ENCODE results near the gene HSD17B14.
"Not testable (repeated sequence)": the region's sequence is repeated elsewhere in the genome, so short reads cannot be mapped to it uniquely, and the experiment has no call there.

Gene HSD17B14

DNA sequence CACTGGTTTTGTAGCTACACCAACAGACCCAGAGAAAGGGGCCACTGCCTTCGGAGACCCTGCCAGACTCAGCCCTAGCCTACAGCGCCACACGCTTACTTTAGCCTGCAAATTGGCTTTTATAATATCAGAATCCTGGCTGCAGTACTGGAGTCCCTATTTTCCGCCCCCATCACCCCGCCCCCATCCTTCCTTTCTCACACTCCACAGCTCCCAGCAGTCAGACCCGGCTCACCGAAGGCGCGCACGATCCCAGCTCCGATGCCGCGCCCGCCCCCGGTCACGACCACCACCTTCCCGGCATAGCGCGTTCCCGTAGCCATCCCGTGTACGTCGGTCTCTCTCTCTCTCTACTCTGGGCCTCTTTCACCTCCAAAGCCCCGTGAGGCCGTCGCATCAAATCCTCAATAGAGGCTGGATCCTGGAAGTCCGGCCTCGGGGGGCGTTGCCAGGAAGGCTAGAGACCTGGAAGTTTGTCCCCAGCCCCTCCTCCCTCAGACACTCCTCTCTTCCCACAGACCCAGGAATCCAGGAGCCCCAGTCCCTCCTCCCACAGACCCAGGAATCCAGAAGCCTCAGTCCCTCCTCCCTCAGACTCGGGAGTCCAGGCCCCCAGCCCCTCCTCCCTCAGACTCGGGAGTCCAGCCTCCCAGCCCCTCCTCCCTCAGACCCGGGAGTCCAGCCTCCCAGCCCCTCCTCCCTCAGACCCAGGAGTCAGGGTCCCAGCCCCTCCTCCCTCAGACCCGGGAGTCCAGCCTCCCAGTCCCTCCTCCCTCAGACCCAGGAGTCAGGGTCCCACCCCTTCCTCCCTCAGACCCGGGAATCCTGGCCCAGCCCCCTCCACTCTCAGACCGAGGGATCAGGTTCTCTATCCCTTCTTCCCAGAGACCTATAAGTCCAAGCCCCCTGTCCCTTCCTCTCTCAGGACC is at the start of gene HSD17B14:
TSS of gene HSD17B14 (minus strand) at position 403 of the 929 bp plus-strand sequence. CDS start at position 323, 80 bp downstream.
- no peak for DNase-seq

DNA sequence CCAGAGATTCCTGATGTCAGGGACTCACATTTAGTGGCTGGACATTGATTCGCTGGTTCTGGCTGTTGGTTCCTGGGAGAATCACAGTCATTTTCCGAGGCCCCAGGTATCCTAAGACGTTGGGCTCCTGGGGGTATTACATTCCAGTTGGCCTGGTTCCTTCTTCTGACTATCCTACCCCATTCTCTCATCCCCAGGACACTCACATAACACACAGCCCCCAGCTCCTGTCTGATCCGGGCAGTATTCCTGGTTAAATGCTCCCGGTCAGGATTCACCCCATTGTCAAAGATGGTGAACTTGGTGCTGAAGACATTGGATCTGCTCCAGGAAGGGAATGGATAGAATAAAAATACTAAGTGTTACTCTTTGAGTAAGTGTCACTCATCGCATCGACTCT is 47.4 kb upstream of the HSD17B14 start:
- no peak for DNase-seq

GRCh38 chr19:48881741-48882657 is 45.7 kb upstream of the HSD17B14 start:
- no peak for DNase-seq

- DNase-seq = not testable (repeated sequence)
Measured at GRCh38 chr19:48879696-48880095, 43.4 kb upstream of the HSD17B14 start.

DNA sequence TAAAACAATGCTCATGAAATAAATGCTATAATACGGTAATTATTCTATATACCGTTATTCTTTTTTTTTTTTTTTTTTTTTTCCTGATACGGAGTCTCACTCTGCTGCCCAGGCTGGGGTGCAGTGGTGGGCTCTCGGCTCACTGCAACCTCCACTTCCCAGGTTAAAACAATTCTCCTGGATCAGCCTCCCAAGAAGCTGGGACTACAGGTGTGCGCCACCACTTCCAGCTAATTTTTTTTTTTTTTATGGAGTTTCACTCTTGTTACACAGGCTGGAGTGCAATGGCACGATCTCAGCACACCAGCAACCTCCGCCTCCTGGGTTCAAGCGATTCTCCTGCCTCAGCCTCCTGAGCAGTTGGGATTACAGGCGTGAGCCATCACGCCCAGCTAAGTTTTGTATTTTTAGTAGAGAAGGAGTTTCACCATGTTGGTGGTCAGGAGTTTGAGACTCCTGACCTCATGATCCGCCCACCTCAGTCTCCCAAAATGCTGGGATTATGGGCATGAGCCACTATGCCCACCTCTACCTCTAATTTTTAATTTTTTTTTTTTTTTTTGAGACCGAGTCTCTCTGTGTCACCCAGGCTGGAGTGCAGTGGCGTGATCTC is 42.8 kb upstream of the HSD17B14 start:
- DNase-seq = no peak

DNA sequence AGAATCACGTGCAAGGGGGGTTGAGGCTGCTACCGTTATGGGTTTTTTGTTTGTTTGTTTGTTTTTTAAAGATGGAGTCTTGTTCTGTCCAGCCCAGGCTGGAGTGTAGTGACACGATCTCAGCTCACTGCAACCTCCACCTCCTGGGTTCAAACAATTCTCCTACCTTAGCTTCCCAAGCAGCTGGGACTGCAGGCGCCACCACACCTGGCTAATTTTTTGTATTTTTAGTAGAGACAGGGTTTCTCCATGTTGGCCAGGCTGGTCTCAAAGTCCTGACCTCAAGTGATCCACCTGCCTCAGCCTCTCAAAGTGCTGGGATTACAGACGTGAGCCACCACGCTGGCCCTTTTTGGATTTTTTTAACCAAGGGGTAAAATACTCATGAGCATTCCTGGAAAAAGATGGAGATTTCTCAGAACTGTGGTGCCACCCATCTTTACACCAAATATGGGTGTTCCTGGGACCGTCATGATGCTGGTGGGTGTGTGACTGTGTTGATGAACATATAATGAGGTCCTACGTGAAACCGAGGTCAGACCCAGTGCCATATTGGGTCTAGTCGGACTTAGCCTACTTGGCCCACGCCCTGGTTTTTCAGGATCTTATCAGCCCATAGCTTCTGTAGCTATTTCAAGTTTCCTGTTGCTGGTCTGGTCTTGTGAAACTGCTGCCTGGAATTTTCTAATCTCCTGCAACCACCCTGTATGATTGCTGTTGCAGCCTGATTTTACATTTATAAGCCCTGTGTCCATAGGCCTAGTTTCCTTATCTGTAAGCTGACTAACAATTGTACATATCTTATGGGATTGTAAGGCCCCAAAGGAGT is 42.1 kb upstream of the HSD17B14 start:
- DNase-seq = peak in 1 of 2 donors; percentile 14

DNA sequence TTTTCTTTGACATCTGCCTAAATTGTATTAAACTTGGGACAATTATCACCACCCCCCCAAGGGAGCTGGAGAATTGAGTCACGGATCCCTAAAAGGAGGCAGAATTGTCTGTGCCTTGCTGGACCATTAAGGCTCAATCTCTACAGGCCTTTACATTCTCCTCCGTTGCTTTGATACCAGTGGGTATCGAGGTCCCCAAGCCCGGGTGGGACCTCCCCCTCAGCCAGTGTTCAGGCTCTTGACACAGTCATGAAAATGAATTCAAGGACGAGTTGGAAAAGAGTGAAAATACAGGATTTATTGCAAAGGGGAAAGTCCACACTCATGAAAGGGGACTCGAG is 41.5 kb upstream of the HSD17B14 start:
- DNase-seq = no peak

DNA sequence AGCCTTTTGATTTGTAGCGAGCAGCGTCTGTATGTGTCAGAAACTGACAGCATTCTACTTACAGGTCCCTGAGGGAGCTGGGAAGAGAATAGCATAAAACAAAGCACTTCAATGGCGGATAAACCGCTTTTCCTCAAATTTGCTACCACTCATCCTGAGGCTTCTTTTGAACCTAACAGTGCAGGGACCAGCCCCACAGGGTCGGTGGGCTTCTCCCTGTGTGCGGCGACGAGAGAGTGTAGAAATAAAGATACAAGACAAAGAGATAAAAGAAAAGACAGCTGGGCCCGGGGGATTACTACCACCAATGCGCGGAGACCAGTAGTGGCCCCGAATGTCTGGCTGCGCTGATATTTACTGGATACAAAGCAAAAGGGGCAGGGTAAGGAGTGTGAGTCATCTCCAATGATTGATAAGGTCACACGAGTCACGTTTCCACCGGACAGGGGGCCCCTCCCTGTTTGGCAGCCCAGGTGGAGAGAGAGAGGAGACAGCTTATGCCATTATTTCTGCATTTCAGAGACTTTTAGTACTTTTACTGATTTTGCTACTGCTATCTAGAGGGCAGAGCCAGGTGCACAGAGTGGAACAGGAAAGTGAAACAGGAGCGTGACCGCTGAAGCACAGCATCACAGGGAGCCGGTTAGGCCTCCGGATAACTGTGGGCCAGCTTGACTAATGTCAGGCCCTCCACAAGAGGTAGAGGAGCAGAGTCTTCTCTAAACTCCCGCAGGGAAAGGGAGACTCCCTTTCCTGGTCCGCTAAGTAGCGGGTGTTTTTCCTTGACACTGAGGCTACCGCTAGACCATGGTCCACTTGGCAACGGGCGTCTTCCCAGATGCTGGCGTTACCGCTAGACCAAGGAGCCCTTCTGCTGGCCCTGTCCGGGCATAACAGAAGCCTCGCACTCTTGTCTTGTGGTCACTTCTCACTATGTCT is 40.0 kb upstream of the HSD17B14 start:
- peak; percentile 19 to 20 for DNase-seq

DNA sequence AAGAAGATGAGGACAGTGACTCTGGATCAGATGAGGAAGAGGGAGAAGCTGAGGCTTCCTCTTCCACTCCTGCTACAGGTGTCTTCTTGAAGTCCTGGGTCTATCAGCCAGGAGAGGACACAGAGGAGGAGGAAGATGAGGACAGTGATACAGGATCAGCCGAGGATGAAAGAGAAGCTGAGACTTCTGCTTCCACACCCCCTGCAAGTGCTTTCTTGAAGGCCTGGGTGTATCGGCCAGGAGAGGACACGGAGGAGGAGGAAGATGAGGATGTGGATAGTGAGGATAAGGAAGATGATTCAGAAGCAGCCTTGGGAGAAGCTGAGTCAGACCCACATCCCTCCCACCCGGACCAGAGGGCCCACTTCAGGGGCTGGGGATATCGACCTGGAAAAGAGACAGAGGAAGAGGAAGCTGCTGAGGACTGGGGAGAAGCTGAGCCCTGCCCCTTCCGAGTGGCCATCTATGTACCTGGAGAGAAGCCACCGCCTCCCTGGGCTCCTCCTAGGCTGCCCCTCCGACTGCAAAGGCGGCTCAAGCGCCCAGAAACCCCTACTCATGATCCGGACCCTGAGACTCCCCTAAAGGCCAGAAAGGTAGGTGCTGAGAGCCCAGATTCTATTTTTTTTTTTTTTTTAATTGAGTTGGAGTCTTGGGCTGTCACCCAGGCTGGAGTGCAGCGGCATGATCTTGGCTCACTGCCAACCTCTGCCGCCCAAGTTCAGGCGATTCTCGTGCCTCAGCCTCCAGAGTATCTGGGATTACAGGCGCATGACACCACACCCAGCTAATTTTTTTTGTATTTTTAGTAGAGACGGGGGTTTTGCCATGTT is 38.2 kb upstream of the HSD17B14 start:
- peak in 1 of 2 donors; percentile 46 for DNase-seq

GRCh38 chr19:48873476-48874302 is 37.4 kb upstream of the HSD17B14 start:
- DNase-seq = no peak

DNA sequence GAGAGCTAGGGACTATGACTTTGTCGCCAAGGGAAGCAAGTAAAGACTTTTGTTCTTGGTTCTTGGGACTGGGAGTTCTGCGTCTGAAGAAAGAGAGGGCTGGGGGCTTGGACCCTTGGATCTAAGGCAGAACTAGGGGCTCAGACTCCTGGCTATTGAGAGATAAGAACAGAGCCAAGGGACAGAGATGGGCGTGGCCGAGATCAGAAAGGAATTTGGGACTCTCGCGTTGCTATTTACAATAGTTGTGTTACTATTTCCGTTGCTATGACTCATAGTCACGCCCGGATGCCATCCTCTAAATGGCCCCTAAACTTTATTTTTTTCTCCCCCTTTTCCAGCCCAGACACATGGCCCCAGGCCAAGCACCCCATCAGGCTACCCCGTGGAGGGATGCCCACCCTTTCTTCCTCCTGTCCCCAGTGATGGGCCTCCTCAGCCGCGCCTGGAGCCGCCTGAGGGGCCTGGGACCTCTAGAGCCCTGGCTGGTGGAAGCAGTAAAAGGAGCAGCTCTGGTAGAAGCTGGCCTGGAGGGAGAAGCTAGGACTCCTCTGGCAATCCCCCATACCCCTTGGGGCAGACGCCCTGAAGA is 36.7 kb upstream of the HSD17B14 start:
- peak; percentile 72 to 96 for DNase-seq

- DNase-seq = peak; percentile 88 to 98
Measured at GRCh38 chr19:48872182-48872883, 36.0 kb upstream of the HSD17B14 start, which contains the start of gene PPP1R15A. TSS of gene PPP1R15A (plus strand) at chr19:48872421. CDS start at chr19:48873234, 813 bp downstream.

DNA sequence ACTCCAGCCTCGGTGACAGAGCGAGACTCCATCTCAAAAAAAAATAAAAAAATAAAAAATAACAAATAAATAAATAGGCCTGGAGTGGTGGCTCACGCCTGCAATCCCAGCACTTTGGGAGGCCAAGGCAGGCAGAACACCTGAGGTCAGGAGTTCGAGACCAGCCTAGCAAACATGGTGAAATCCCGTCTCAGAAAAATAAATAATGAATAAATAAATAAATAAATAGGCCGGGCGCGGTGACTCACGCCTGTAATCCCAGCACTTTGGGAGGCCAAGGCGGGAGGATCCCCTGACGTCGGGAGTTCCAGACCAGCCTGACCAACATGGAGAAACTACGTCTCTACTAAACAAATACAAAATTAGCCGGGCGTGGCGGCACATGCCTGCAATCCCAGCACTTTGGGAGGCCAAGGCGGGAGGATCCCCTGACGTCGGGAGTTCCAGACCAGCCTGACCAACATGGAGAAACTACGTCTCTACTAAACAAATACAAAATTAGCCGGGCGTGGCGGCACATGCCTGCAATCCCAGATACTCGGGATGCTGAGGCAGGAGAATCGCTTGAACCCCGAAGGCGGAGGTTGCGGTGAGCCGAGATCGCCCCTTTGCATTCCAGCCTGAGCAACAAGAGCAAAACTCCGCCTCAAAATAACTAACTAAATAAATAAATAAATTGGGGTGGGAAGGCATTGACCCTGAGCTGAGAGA is 35.3 kb upstream of the HSD17B14 start:
- not testable (repeated sequence) for DNase-seq

GRCh38 chr19:48870048-48870447 is 33.8 kb upstream of the HSD17B14 start:
- no peak for DNase-seq

GRCh38 chr19:48868114-48868886 is 32.0 kb upstream of the HSD17B14 start, which contains the start of gene PLEKHA4:
TSS of gene PLEKHA4 (minus strand) at chr19:48868617. CDS start at chr19:48867620, 997 bp downstream.
- DNase-seq = no peak

GRCh38 chr19:48867746-48868113 is 31.4 kb upstream of the HSD17B14 start:
- no peak for DNase-seq

Measured in bone marrow (tissue), 2 donors.